Parathyroid adenoma (tissue), 2 donors: ENCODE results near the gene SKI.
"Not testable (repeated sequence)": the region's sequence is repeated elsewhere in the genome, so short reads cannot be mapped to it uniquely, and the experiment has no call there.

Source experiments
- H2AFZ ChIP-seq: fragments of 300-600 bp; sonication (generic); one replicate; pipeline ENCODE4 v1.7.0; 2017; ENCODE audit warnings: antibody characterized with exemption, mild to moderate bottlenecking
- H3K27ac ChIP-seq: fragments of 300-600 bp; sonication (generic); one replicate; pipeline ENCODE4 v1.7.0; 2017
- H3K27me3 ChIP-seq: fragments of 300-600 bp; sonication (generic); one replicate; pipeline ENCODE4 v1.7.0; 2017; ENCODE audit warnings: low read length; ENCODE audit not compliant: control insufficient read depth, insufficient read depth
- H3K36me3 ChIP-seq: fragments of 300-600 bp; sonication (generic); one replicate; pipeline ENCODE4 v1.7.0; 2017; ENCODE audit warnings: low read length; ENCODE audit not compliant: control insufficient read depth, insufficient read depth
- H3K4me1 ChIP-seq: fragments of 300-600 bp; sonication (generic); one replicate; pipeline ENCODE4 v1.7.0; 2017; ENCODE audit warnings: control low read depth
- H3K4me2 ChIP-seq: fragments of 300-600 bp; sonication (generic); one replicate; pipeline ENCODE4 v1.7.0; 2017; ENCODE audit warnings: low read length
- H3K4me3 ChIP-seq: fragments of 300-600 bp; sonication (generic); one replicate; pipeline ENCODE4 v1.7.0; 2017; ENCODE audit warnings: low read depth, low read length
- H3K79me2 ChIP-seq: fragments of 300-600 bp; sonication (generic); one replicate; pipeline ENCODE4 v1.7.0; 2017; ENCODE audit warnings: control low read depth
- H3K9ac ChIP-seq: fragments of 300-600 bp; sonication (generic); one replicate; pipeline ENCODE4 v1.7.0; 2017; ENCODE audit warnings: mild to moderate bottlenecking
- H3K9me3 ChIP-seq: fragments of 300-600 bp; sonication (generic); one replicate; pipeline ENCODE4 v1.7.0; 2017; ENCODE audit warnings: low read length; ENCODE audit not compliant: control insufficient read depth
- CTCF ChIP-seq: fragments of 300-600 bp; sonication (generic); IDR thresholded peaks from one replicate; pipeline ENCODE4 v1.7.0; 2017; ENCODE audit warnings: antibody characterized with exemption, mild to moderate bottlenecking
- donor health status: primary hyperparathyroidism.

The SKI gene

GRCh38 chr1:2330519-2331199 is 102.5 kb downstream of the SKI start:
- H3K4me2 ChIP-seq: no peak overlapping the region
- no peak overlapping the region for H2AFZ ChIP-seq
- no peaks in the 10 kb centered on the region for H3K36me3 ChIP-seq
- no peak overlapping the region for H3K4me3 ChIP-seq
- no peak overlapping the region for H3K9ac ChIP-seq
- no peaks in the 10 kb centered on the region for H3K79me2 ChIP-seq
- no peak overlapping the region for H3K27ac ChIP-seq
- H3K4me1 ChIP-seq: no peaks in the 10 kb centered on the region
- H3K27me3 ChIP-seq: no peaks in the 10 kb centered on the region
- TF ChIP-seq CTCF: no peak
- no peaks in the 10 kb centered on the region for H3K9me3 ChIP-seq

GRCh38 chr1:2331200-2331544 is 103.1 kb downstream of the SKI start:
- no peaks in the 10 kb centered on the region for H3K9me3 ChIP-seq
- H3K79me2 ChIP-seq: no peaks in the 10 kb centered on the region
- no peak overlapping the region for H3K9ac ChIP-seq
- H3K4me2 ChIP-seq: no peak overlapping the region
- H2AFZ ChIP-seq: no peak overlapping the region
- no peaks in the 10 kb centered on the region for H3K36me3 ChIP-seq
- H3K4me3 ChIP-seq: no peak overlapping the region
- no peak for TF ChIP-seq CTCF
- no peaks in the 10 kb centered on the region for H3K4me1 ChIP-seq
- no peaks in the 10 kb centered on the region for H3K27me3 ChIP-seq
- H3K27ac ChIP-seq: no peak overlapping the region

GRCh38 chr1:2331580-2331979 is 103.5 kb downstream of the SKI start:
- not testable (repeated sequence) for H2AFZ ChIP-seq, H3K9me3 ChIP-seq, H3K79me2 ChIP-seq, H3K9ac ChIP-seq, H3K4me2 ChIP-seq, H3K4me1 ChIP-seq, H3K36me3 ChIP-seq, H3K27me3 ChIP-seq, H3K27ac ChIP-seq, H3K4me3 ChIP-seq

GRCh38 chr1:2334366-2334765 is 106.2 kb downstream of the SKI start:
- Histone ChIP-seq H3K9me3 (no peaks in the 10 kb centered on the region), H3K4me1 (no peaks in the 10 kb centered on the region), H3K36me3 (no peaks in the 10 kb centered on the region), H3K4me2 (no peak overlapping the region), H3K27me3 (no peaks in the 10 kb centered on the region), H3K79me2 (no peaks in the 10 kb centered on the region), H3K9ac (no peak overlapping the region), H3K4me3 (no peak overlapping the region), H3K27ac (no peak overlapping the region), H2AFZ (no peak overlapping the region)
- no peak for TF ChIP-seq CTCF

GRCh38 chr1:2334883-2335534 is 106.9 kb downstream of the SKI start:
- H3K27me3 ChIP-seq: no peaks in the 10 kb centered on the region
- H3K4me2 ChIP-seq: no peak overlapping the region
- H3K27ac ChIP-seq: no peak overlapping the region
- H3K9me3 ChIP-seq: no peaks in the 10 kb centered on the region
- H3K79me2 ChIP-seq: no peaks in the 10 kb centered on the region
- TF ChIP-seq CTCF: no peak
- no peaks in the 10 kb centered on the region for H3K36me3 ChIP-seq
- no peak overlapping the region for H3K4me3 ChIP-seq
- no peaks in the 10 kb centered on the region for H3K4me1 ChIP-seq
- H2AFZ ChIP-seq: no peak overlapping the region
- H3K9ac ChIP-seq: no peak overlapping the region
